Spleen (tissue), 7 donors: ENCODE data around the gene LDLRAP1.

Experiments
- POLR2A ChIP-seq, 3 donors: fragments of 450-650 bp; IDR thresholded peaks; one replicate each; pipeline ENCODE4 v1.5.1; 2017; ENCODE audit warnings: antibody characterized with exemption in 3 of 3, mild to moderate bottlenecking in 1 of 3
- TF ChIP-seq, protein P1 (sequence below), 11 experiments: fragments of 200-600 bp in 7 of 11; fragments of 450-650 bp in 4 of 11; sonication (generic) in 4 of 11; IDR thresholded peaks in 8 of 11; conservative IDR thresholded peaks in 3 of 11; 1 replicate in 7 of 11; 2 replicates in 4 of 11; pipeline versions ENCODE4 v1.4.0 to v1.8.0; 2016 to 2021; ENCODE audit warnings: antibody characterized with exemption in 11 of 11, inconsistent platforms in 4 of 11, mild to moderate bottlenecking in 1 of 11
- donor health status: DM: no; HTN: no; CAD: no; lungs with moderate emphysema.
- donor health status: DM: no; HTN: no; CAD: no.
- donor health status: DM: no; HTN: no; CAD: no.

DNA sequence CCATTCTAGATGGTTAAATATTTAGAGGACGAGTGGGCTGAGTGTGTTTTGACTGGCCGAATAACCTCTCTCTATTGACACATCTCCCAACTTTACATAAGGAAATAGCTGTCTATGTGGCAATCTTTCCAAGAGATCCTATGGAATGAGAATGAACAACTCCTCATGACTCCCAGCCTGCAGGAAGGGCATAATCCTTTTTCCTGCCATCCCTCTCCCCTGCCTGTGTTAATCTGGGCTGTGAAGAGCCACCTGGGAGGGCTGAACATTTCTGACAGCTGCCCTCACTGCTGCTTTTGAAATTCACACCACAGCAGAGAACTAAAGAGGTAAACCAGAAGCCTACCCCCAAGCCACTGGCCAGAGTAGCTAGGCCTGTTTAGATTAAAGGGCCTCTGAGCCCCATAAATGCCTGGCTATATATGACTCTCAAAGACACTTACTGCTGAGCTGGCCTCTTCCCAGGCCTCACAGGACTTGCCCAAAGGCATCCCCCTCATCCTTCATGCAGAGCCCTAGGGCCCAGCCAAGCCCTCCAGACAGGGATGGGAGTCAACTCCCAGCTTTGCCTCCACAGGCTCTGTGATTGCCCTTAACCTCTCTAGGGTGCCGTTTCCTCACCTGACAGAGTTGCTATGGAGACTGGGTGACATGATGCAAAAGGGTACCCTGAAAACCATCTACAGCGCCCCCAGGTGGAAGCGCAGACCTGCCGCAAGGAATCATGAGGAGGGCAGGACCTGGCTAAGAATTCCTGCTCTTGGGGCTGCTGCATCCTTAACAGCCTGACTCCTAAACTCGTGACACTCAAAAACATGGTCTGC lies 42.0 kb upstream of the LDLRAP1 start:
- TF ChIP-seq, protein P1, sequence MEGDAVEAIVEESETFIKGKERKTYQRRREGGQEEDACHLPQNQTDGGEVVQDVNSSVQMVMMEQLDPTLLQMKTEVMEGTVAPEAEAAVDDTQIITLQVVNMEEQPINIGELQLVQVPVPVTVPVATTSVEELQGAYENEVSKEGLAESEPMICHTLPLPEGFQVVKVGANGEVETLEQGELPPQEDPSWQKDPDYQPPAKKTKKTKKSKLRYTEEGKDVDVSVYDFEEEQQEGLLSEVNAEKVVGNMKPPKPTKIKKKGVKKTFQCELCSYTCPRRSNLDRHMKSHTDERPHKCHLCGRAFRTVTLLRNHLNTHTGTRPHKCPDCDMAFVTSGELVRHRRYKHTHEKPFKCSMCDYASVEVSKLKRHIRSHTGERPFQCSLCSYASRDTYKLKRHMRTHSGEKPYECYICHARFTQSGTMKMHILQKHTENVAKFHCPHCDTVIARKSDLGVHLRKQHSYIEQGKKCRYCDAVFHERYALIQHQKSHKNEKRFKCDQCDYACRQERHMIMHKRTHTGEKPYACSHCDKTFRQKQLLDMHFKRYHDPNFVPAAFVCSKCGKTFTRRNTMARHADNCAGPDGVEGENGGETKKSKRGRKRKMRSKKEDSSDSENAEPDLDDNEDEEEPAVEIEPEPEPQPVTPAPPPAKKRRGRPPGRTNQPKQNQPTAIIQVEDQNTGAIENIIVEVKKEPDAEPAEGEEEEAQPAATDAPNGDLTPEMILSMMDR (IDR thresholded peaks at IDR 0.05 in 8 of 11, conservative IDR thresholded peaks at IDR 0.05 in 3 of 11): no peak
- no peak for TF ChIP-seq POLR2A (IDR thresholded peaks at IDR 0.05)
